Adrenal gland (tissue), 12 donors: ENCODE results near the gene PTPRN2. TPM values are rescaled to one million over a fixed set of nuclear protein-coding genes. Genes with fewer than 3 reads are reported as not detected.

ENCODE experiments used
- DNase-seq, 7 donors: peaks; one replicate each; pipeline ENCODE4 v3.0.0-alpha.2; 2019 to 2020
- H3K27ac ChIP-seq, 5 donors: fragments of 200-600 bp; sonication (generic) in 4 of 5; 1 replicate in 3 of 5; 2 replicates in 2 of 5; pipeline versions ENCODE4 v1.5.1 to v1.8.0; 2016 to 2020; ENCODE audit warnings: mild to moderate bottlenecking in 1 of 5
- H3K27me3 ChIP-seq: fragments of 200-600 bp; 2 replicates; pipeline ENCODE4 v1.8.0; 2021
- H3K36me3 ChIP-seq, 2 donors: fragments of 200-600 bp; replicated peaks in 1 of 2; 1 replicate in 1 of 2; 2 replicates in 1 of 2; pipeline versions ENCODE4 v1.5.1 to v1.8.0; 2018 to 2022
- H3K4me1 ChIP-seq, 2 donors: fragments of 200-600 bp; replicated peaks in 1 of 2; 1 replicate in 1 of 2; 2 replicates in 1 of 2; pipeline versions ENCODE4 v1.5.1 to v1.8.0; 2018 to 2021
- H3K4me3 ChIP-seq, 4 donors: fragments of 200-600 bp; sonication (generic) in 3 of 4; one replicate each; pipeline ENCODE4 v1.5.1; 2016 to 2018
- H3K9me3 ChIP-seq, 3 donors: fragments of 200-600 bp; sonication (generic) in 1 of 3; replicated peaks in 1 of 3; 1 replicate in 2 of 3; 2 replicates in 1 of 3; pipeline versions ENCODE4 v1.5.1 to v1.8.0; 2016 to 2021
- POLR2A ChIP-seq, 2 donors: fragments of 450-650 bp; IDR thresholded peaks; one replicate each; pipeline ENCODE4 v1.6.1; 2017; ENCODE audit warnings: antibody characterized with exemption in 2 of 2, mild to moderate bottlenecking in 2 of 2, moderate library complexity in 1 of 2
- WGBS, 4 donors: extraction: QIAGEN DNeasy Blood & Tissue Kit in 2 of 4; methylation state at CpG; one replicate each; pipeline versions ENCODE4 v1.1.5 to v1.1.7; 2013 to 2017; 5-methylcytosine and 5-hydroxymethylcytosine counted together
- intact Hi-C, 2 donors: fragments of 100-400 bp; cut with DNase I; formaldehyde crosslinking; loops; one replicate each; pipeline versions ENCODE4 v1.14.1 to v1.15.0; 2022 to 2023
- polyA plus RNA-seq, 3 donors: library from polyadenylated mRNA; stranded (reverse); fragments of 200-250 nt in 2 of 3; fragments of 350-450 nt in 1 of 3; fragmentation: Illumina TruSeq in 1 of 3; extraction: RNeasy Lipid Tissue Mini Kit (QIAGEN cat#74804) in 1 of 3; gene quantifications; one replicate each; pipeline ENCODE4 v1.2.3, GENCODE V29; 2013 to 2014
- total RNA-seq, 9 donors: library from RNA; depleted of rRNA in 4 of 9; stranded (reverse); fragments of >200 nt in 4 of 9; fragments of 120-200 nt in 1 of 9; fragmentation: NEBNext Ultra II Directional in 1 of 9; extraction: Animal tissue kit (Norgen Biotek cat#: 25700) in 1 of 9; gene quantifications; one replicate each; pipeline versions ENCODE4 v1.1.0 to v1.2.4, GENCODE V29; 2013 to 2023
- TF ChIP-seq, protein P1 (sequence below), 6 experiments: fragments of 450-650 bp in 4 of 6; fragments of 200-600 bp in 2 of 6; sonication (generic) in 1 of 6; IDR thresholded peaks; 1 replicate in 5 of 6; 2 replicates in 1 of 6; pipeline versions ENCODE4 v1.5.1 to v1.8.0; 2016 to 2021; ENCODE audit warnings: antibody characterized with exemption in 6 of 6, mild to moderate bottlenecking in 2 of 6, moderate library complexity in 1 of 6
- donor health status: healthy with polysubstance abuse.
- donor health status: Bipolar disorder and iron deficiency.
- donor health status: DM: yes; HTN: yes; CAD: no.
- donor health status: DM: no; HTN: no; CAD: no.
- donor health status: DM: no; HTN: no; CAD: no.
- donor health status: DM: yes; HTN: yes; CAD: no.

Gene PTPRN2
- total and polyA plus RNA-seq, 12 donors: 2.2 to 16.2 (median 3.4) TPM

DNA sequence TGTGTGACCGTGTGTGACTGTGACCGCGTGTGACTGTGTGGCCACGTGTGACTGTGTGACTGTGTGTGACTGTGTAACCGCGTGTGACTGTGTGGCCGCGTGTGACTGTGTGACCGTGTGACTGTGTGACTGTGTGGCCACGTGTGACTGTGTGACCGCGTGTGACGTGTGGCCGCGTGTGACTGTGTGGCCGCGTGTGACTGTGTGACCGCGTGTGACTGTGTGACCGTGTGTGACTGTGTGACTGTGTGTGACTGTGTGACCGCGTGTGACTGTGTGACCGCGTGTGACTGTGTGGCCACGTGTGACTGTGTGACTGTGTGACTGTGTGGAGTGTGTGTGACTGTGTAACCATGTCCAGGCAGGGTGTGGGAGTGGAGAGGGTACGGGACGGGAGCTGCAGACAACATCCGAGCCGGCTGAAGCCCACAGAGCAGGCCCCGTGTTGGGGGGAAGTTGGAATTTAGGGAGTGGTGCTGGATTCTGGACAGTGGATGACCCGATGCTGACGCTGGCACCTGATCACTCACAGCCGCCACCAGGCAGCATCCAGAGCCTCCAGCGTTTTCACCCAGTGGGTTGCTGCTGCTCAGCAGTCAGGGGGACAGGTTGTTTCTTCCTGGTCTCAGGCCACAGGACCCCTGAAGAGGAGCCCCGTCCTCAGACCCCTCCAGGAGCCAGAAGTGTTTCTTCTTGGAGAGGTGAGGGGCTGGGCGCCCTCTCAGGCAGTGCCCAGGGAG, 747.3 kb downstream of the PTPRN2 start:
- TF ChIP-seq, protein P1, sequence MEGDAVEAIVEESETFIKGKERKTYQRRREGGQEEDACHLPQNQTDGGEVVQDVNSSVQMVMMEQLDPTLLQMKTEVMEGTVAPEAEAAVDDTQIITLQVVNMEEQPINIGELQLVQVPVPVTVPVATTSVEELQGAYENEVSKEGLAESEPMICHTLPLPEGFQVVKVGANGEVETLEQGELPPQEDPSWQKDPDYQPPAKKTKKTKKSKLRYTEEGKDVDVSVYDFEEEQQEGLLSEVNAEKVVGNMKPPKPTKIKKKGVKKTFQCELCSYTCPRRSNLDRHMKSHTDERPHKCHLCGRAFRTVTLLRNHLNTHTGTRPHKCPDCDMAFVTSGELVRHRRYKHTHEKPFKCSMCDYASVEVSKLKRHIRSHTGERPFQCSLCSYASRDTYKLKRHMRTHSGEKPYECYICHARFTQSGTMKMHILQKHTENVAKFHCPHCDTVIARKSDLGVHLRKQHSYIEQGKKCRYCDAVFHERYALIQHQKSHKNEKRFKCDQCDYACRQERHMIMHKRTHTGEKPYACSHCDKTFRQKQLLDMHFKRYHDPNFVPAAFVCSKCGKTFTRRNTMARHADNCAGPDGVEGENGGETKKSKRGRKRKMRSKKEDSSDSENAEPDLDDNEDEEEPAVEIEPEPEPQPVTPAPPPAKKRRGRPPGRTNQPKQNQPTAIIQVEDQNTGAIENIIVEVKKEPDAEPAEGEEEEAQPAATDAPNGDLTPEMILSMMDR (IDR thresholded peaks at IDR 0.05): no peak
- no peak for TF ChIP-seq POLR2A (IDR thresholded peaks at IDR 0.05)
- no peak for DNase-seq
- Histone ChIP-seq H3K4me3 (no peak overlapping the region), H3K36me3 (no peaks in the 10 kb centered on the region), H3K27me3 (peaks cover 4% of the 10 kb centered on the region), H3K9me3 (no peaks in the 10 kb centered on the region), H3K27ac (no peak overlapping the region), H3K4me1 (no peaks in the 10 kb centered on the region)
- intact Hi-C loops: no loop called here
- 83 to 92% (median 89%) methylated on average over 19 to 36 of the region's 36 CpGs for whole genome bisulfite sequencing, 4 donors

GRCh38 chr7:157839672-157840167, 747.9 kb downstream of the PTPRN2 start:
- 83 to 92% (median 88%) methylated on average over 7 to 9 of the region's 9 CpGs for WGBS, 4 donors
- no peak overlapping the region for H3K4me3 ChIP-seq
- no peaks in the 10 kb centered on the region for H3K4me1 ChIP-seq
- H3K27ac ChIP-seq: no peak overlapping the region
- H3K36me3 ChIP-seq: no peaks in the 10 kb centered on the region
- TF ChIP-seq, protein P1 (IDR thresholded peaks at IDR 0.05): no peak
- no peak for TF ChIP-seq POLR2A (IDR thresholded peaks at IDR 0.05)
- no peaks in the 10 kb centered on the region for H3K9me3 ChIP-seq
- peaks cover 4% of the 10 kb centered on the region for H3K27me3 ChIP-seq
- intact Hi-C loops: no loop called here
- DNase-seq: no peak

GRCh38 chr7:157839226-157839625, 748.4 kb downstream of the PTPRN2 start:
- whole genome bisulfite sequencing, 4 donors: 44 to 80% (median 73%) methylated on average over 2 of the region's 2 CpGs
- no peaks in the 10 kb centered on the region for H3K9me3 ChIP-seq
- peaks cover 4% of the 10 kb centered on the region for H3K27me3 ChIP-seq
- no peak overlapping the region for H3K4me3 ChIP-seq
- DNase-seq: no peak
- no peak overlapping the region for H3K27ac ChIP-seq
- H3K36me3 ChIP-seq: no peaks in the 10 kb centered on the region
- no peaks in the 10 kb centered on the region for H3K4me1 ChIP-seq
- TF ChIP-seq POLR2A (IDR thresholded peaks at IDR 0.05): no peak
- intact Hi-C loops: no loop called here

- intact Hi-C loops: no loop called here
- Histone ChIP-seq H3K9me3 (no peaks in the 10 kb centered on the region), H3K4me1 (no peaks in the 10 kb centered on the region), H3K4me3 (no peak overlapping the region), H3K27ac (no peak overlapping the region), H3K36me3 (no peaks in the 10 kb centered on the region), H3K27me3 (peaks cover 4% of the 10 kb centered on the region)
- no peak for TF ChIP-seq POLR2A (IDR thresholded peaks at IDR 0.05)
- TF ChIP-seq, protein P1 (IDR thresholded peaks at IDR 0.05): no peak
- DNase-seq: no peak
- 77 to 86% (median 78%) methylated on average over 10 of the region's 10 CpGs for WGBS, 4 donors
Observed at GRCh38 chr7:157837561-157837960, 750.1 kb downstream of the PTPRN2 start.

DNA sequence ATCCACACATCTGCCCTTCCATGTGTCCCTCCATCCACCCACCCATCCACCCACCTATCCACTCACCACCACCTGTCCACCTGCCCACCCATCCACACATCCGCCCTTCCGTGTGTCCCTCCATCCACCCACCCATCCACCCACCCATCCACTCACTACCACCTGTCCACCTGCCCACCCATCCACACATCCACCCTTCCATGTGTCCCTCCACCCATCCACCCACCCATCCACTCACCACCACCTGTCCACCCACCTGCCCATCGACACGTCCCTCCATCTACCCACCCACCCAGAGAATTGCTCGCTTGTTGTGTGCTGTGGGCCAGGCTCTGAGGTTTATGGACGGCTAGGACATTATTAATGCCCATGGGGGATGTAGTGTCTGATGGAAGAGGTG, 750.6 kb downstream of the PTPRN2 start:
- DNase-seq: no peak
- Histone ChIP-seq H3K36me3 (no peaks in the 10 kb centered on the region), H3K27ac (no peak overlapping the region), H3K4me3 (no peak overlapping the region), H3K4me1 (no peaks in the 10 kb centered on the region), H3K9me3 (no peaks in the 10 kb centered on the region), H3K27me3 (peaks cover 4% of the 10 kb centered on the region)
- intact Hi-C loops: no loop called here
- 79 to 92% (median 82%) methylated on average over 4 to 6 of the region's 6 CpGs for WGBS, 4 donors
- TF ChIP-seq, protein P1 (IDR thresholded peaks at IDR 0.05): no peak
- TF ChIP-seq POLR2A (IDR thresholded peaks at IDR 0.05): no peak
